Stimulated activated CD8-positive, alpha-beta memory T cell treated with anti-CD3 and anti-CD28 coated beads, Interleukin-15, amount 100 ng/mL, for 1 hour (primary cell): Measurements from ENCODE around the gene OSBPL1A.
A peak's percentile ranks its signal among the peaks of the same experiment; 100 is the strongest.

Source experiments
- DNase-seq: peaks from one replicate; pipeline ENCODE4 v3.0.0-alpha.2; 2020; ENCODE audit warnings: low read depth

OSBPL1A gene

GRCh38 chr18:24121625-24122024, 276.0 kb downstream of the OSBPL1A start:
- DNase-seq = no peak

GRCh38 chr18:24120676-24121075, 276.9 kb downstream of the OSBPL1A start:
- DNase-seq = no peak

GRCh38 chr18:24118750-24119577, 278.7 kb downstream of the OSBPL1A start:
- DNase-seq = peak; percentile 70

- DNase-seq = no peak
Measured at GRCh38 chr18:24115628-24116027, 282.0 kb downstream of the OSBPL1A start.

GRCh38 chr18:24114924-24115549, 282.6 kb downstream of the OSBPL1A start:
- DNase-seq = no peak

GRCh38 chr18:24112874-24113615, 284.6 kb downstream of the OSBPL1A start:
- no peak for DNase-seq

- no peak for DNase-seq
Measured at GRCh38 chr18:24112464-24112863, 285.2 kb downstream of the OSBPL1A start.
